GM21390 (cell line): ENCODE measurements around the gene TMEM135.
A peak's percentile ranks its signal among the peaks of the same experiment; 100 is the strongest.

Source experiments
- ATAC-seq: cut with Tn5 transposase; IDR thresholded peaks from one replicate; pipeline ENCODE4 v1.9.1; 2021; ENCODE audit not compliant: unreplicated experiment

The TMEM135 gene

DNA sequence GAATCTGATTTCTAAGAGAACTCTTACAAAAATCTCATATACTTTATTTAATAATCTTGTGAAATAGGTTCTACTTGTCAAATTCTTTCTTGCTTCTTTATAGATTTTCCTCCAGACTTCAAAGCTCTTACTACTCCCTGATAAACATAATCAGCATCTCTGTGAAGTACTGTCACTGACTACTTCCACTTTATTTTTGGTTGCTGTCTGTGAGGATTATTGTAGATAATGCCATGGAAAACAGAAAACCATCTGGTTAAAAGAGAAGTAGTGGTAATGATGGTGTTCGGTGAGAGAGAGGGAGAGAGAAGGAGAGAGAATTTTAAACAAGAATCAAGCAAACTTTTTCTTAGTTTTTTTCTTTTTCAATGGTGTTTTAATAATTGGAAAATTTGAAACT lies 152.3 kb downstream of the TMEM135 start:
- no peak for ATAC-seq

DNA sequence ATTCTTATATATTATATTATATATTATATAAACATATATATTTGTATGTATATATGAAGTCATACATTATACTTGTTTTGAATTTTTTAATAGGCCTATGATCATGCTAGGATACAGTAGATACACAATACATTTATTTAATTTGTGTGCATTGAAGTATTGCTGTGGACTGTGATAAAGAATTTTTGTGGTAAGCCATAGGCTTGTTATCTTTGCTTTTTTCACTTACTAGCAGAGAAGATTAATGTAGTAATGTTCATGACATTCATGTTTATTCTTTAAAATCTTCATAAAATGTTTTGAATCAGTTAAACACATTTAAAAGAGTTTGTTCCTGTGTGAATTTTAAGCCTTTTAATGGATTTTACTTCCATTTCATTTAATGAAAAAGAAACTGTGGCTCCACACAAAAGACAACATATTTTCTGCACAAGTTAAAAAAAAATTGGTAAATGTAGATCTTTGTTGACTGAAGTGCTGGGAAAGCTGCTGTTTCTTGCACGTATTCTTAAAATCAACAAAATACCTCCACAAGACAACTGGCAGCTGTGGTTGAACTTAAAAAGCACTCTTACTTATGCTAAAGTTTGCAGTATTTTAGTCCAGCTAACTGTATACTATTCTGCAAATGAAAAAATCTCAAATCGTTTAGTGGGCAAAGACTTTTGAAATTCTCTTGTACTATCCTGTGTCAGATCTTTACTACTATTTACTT lies 156.2 kb downstream of the TMEM135 start:
- no peak for ATAC-seq

DNA sequence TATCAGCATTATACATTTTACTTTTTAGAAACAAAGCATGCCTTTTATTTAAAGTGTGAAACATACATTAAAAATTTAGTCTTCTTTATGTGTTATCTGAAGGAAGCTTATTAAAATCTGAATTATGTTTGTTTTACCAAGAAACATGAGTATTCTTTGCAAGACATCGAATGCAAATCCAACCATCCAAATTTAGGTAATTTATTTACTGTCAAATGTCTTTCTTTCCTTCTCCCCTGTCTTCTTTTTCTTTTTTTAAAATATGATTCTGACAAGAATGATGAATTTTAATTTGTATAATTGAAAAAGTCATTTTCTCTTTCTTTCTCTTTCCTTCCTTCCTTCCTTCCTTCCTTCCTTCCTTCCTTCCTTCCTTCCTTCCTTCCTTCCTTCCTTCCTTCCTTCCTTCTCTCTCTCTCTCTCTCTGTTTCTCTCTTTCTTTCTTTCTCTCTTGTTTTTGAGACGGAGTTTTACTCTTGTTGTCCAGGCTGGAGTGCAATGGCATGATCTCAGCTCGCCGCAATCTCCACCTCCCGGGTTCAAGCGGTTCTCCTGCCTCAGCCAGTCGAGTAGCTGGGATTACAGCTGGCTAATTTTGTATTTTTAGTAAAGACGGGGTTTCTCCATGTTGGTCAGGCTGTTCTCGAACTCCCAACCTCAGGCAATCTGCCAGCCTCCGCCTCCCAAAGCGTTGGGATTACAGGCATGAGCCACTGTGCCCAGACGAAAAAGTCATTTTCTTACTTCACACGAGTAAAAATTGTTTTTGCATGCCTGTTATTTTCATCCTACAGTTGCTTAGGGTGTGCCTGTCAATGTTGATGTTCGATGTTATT lies 157.5 kb downstream of the TMEM135 start:
- ATAC-seq: no peak

DNA sequence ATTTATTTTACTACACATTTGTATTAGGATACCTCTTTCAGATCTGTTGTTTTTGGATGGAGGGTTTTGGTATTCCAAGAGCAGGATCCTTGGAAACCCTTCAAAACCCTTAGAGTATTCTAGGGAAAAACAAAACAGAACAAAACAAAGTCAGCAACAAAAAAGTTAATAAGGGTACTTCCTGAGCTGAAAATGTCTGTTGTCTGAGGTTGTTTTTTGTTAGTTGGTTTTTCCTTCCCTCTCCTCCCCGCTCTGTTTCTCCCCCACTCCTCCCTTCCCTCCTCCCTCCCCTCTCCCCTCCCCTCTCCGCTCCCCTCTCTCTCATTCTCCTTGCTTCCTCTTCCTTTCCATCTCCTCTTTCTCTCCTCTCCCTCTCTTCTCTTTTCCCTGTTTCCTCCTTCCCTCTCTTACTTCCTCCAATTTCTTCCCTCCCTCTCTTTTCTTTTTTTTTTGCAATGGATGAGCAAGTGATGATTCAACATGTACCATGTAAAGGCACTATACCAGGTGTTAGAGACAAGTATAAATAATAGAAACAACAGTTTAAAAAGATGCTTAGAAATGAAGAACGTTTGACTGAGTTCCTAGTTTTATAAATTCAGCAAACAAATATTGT lies 160.6 kb downstream of the TMEM135 start:
- ATAC-seq: no peak

DNA sequence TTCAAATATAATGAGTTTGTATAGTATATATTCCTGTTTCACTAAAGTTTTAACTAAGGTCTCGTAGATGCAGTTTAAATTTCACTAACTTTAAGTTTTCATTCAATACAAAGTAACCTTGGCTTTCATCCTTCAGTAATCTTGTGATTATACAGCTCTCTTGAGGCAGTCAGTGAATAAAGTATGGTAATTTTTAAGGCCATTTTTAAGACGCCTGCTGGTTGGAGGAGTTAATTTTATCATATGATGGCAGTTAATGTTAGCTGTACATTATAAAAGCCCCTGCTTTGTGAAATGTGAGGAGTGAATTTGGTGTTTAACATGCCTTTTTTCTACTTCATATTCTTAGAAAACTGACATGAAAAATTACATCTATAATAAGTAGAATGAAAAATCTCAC lies 163.6 kb downstream of the TMEM135 start:
- no peak for ATAC-seq

DNA sequence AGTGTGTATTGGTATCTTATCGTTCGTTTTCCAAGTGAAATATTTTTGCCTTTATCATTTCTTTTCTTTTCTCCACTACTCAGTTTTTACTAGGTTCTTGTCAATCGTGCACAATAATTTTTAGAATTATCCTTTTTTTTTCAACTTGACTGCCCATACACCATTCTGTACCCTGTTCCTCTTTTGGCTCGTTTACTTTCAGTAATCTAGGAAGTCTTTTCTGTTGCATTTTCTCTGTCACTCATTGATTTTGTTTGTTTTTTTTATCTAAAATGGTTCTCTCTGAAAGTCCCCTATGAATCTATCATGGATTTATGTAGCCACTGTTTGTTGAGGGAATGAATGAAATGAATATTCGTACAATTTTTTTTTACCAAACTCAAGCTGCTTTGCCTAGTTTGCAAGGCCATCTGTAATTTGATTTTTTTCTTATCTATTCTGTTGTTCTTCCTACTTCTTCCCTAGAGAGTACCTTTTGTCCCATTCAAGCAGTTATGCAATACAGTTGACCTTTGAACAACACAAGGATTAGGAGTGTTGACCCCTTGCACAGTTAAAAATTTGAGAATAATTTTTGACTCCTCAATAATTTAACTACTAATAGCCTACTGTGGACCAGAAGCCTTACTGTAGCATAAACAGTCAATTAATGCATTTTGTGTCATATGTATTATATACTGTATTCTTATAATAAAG lies 166.3 kb downstream of the TMEM135 start:
- ATAC-seq: no peak

DNA sequence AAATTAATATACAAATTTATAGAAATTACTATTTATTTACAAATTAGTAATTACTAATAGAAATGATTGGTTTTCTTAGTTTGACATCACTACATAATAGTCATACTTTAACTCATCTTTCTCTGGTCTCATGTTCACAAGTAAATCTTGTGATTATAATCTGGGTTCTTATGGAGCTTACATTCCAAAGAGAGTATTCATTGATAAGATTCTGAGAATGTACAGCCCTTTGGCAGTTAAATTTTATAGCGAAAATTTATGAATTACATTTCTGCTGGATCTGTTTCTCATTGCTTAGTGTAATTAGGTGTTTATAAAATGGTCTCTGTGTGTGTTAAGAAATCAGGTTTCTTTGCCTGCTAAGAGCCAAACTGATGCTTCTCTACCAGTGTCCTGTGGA lies 175.2 kb downstream of the TMEM135 start:
- ATAC-seq: no peak

DNA sequence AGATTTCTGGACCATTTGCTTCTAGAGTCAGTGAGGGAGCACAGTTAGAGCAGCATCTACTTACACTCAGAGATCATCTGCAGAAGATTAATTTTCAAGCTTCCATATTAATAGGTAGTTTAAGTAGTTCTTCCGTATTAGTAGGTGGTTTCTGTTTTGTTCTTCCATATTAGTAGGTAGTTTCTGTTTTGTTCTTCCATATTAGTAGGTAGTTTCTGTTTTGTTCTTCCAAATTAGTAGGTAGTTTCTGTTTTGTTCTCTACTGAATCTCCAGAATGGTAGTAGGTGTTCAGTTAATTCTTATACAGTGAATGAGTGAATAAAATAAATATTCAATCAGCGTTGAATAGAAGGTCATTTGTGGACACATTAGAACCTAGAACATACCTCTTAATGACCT lies 175.7 kb downstream of the TMEM135 start:
- peak; percentile 67 for ATAC-seq

DNA sequence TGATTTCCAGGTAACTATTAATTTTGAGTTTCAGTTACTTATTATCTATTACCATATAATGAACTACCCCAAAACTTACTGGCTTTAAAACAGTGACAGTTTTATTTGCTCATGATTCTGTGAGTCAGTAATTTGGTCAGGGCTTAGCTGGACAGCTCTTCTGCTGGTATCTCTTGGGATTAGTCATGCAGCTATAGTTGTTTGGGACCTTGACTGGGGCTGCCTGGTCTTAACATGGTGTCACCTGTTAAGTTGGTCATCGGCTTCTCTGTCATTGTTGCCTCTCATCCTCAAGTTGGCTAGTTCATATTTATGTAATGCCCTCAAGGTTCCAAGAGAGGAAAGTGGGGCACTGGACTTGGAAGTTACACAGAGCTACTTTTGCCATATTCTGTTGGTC lies 177.5 kb downstream of the TMEM135 start:
- no peak for ATAC-seq

DNA sequence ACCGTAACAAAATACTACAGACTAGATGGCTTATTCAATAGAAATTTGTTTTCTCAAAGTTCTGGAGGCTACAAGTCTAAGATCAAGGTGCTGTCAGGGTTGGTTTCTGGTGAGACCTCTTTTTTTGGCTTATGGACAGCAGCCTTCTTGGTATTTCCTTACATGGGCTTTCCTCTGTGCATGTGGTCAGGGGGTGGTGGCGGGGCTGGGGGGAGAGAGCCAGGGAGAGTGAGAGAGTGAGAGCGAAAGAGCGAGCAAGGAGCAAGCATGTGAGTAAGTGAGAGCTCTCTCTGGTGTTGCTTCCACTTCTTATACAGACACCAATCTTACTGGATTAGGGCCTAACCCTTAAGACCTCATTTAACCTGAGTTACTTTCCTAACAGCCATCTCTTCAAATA lies 181.5 kb downstream of the TMEM135 start:
- ATAC-seq: no peak

DNA sequence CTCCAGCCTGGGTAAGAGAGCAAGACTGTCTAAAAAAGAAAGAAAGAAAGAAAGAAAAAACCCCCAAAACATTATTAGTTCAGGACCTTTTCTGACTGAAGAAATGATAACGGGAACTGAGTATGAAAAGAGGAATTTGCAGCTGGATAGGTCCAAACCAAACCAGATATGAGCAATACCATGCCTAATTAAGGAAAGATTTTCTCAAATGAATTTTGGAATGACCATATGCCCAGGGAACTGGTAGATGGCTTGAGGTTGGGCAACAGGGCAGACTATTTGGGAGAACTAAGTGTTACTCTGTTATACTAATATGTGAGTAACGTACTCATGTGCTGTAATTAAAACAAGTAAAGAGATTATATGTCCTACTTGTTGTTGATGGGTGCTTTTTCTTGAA lies 186.1 kb downstream of the TMEM135 start:
- ATAC-seq: no peak

DNA sequence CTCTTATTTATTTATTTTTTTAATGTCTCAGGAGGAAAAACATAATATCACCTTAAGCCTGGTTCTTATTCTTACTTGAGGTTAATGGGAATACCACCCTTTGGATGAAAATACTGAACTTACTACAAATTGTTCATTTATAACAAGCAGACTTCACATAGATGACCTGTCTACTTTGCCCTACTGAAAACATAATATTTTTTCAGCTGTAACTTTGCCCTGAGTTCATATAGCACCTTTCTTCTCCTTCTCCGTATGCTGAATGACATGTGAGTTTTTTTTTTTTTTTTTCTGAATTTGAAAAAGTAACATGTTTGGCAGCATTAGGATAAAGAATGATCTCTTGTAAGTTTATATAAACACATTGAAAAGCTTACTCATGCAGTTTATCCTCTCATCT lies 186.8 kb downstream of the TMEM135 start:
- ATAC-seq: no peak

DNA sequence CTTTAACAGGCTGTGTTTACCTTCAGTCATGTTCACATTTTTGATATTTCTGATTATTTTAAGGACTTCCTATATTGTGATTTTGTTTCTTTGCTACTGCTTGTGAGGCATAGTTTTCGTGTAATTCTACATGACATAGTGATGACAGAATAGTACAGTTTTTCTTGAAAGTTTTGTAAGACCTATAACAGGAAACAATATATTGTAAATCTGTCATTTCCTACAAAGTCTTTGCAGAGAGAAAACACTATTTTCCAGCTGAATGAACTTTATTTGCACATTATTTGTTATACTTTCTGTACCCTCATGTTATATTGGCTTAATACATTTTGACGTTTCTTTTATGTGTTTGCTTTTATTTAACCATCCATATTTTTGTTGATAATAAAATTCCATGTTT lies 191.1 kb downstream of the TMEM135 start:
- ATAC-seq: no peak

DNA sequence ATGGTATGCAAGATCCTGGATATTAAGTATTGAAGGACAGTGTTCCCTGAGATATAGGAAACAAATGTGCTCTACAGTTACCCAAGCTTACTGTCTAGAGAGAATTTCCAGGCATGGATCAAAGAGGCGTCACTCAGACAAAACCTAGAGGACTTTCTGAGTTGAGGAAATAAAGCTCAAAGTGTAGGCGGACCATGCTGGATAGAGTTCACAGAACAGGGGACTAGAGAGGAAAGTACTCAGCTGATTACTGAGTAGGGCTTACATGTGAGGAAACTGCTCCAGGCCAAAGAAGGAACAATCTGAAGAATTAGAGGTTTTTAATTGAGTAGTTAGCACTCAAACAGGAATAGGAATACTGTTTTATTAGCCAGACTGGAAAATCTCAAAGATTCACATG lies 193.3 kb downstream of the TMEM135 start:
- ATAC-seq: no peak

DNA sequence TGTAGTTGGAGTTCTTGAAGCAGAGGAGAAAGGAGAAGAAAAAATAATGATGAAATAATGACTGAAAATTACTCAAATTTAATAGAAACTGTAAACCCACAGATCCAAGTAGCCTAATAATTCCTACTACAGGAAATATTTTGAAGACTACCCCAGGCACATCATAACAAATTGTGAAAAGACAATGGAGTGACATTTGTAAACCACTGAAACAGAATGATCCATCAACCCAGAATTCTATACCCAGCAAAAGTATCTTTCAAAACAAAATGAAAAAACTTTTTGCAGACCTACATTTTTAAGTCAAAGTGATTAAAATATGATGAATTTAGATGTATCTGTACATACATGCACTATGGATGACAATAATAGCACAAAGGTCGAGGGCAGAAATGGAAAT lies 194.6 kb downstream of the TMEM135 start:
- no peak for ATAC-seq

DNA sequence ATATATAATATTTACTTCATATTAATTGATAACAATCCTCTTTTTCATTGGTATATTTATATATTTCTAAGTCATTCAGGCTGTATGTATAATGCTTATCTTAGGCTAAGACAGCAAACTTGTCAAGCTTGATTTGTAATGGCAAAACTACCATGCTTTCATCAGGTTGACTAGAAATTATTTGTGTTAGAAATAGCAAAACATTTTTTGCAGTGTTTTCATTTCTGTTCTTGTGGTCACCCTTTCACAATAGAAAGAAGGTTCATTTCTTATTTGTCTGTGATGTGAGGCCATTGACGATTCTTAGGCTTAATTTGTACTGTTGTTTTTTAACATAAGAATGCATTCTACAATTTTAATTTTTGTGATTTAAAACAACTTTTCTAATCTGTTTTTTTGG lies 197.6 kb downstream of the TMEM135 start:
- ATAC-seq: no peak

DNA sequence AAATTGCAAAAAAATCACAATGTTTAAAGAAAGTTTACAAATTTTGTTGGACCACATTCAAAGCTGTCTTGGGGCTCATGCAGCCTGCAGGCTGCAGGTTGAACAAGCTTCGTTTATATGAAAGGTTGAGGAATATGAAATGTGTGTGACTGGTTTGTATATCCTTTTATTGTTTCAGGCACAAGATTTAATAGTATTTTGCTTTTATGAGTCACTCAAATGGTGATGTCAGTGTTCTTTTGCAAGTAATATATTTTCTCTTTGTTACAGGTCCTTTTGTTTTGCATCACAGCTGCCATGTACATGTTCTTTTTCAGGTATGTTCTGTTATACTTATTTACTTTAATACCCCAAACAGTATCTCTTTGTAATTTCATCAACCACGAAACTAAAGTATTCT lies 198.6 kb downstream of the TMEM135 start:
- no peak for ATAC-seq

DNA sequence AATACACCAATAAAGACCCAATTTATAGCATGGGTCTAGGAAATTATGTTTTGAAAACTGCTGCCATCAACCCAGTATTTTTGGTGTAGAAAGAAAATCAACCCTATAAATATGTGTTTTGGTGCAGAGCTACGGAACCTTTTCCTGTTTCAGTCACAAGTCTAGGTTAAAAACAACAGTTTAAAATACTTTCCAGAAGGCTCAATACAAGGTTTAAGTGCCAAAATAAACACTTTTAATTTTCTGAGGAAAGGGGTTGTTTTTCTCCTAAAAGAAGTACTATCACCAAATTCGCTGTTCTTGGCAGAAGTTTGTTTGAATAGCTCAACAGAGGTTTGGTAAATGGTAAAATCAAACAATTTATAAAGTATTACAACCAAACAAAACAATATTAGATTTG lies 201.3 kb downstream of the TMEM135 start:
- no peak for ATAC-seq

DNA sequence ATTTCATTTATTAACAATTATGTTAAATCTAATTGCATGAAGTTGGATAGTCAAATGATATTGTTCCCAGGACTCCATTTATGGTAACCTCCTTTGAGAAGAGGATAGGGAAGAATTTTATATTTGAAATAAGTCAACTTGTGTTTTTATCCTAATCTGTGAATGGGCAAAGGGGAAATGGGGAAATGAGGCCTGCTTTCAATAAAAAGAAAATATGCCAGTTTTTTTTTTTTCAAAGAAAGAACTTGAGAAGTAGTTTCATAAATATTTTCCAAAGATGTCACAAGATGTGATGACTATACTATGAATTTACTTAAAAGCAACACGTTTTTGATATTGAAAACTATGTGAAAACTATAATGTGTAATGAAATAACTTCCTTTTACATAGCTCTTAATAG lies 201.8 kb downstream of the TMEM135 start:
- no peak for ATAC-seq

DNA sequence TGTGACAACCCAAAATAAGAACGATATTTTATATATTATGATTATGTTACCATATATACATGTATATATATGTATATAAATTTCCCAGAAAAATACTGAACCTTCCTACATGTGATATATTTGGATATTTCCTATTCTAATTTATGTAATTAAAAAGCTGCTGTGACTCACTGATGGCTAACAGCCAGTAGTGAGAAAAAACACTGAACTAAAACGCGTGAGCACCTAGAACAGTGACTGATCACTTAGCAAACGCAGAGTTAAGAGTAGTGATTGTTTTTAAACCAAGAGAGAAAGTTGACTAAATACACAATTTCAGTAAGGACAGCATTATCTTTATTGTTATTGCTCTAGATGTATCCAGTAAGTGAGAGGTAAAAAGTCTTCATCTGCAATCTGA lies 213.8 kb downstream of the TMEM135 start:
- no peak for ATAC-seq

DNA sequence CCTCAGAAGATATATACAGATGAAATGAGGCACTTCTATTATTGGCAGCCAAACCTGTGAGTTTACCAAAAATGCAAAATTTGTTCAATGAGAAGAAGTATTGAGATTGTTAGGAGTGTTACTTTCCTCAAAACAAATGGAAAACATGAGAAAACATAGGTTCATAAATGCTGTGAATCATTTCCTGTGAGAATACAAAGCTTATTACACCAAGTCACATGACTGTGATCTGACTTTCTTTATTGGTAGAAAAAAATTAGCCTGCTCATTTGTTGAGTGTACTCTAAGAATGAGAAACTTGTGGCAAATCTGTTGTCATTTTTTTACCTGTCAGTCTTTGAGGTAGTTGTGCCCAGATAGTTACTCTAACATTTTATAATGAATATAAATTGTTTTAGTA lies 215.1 kb downstream of the TMEM135 start:
- ATAC-seq: no peak

DNA sequence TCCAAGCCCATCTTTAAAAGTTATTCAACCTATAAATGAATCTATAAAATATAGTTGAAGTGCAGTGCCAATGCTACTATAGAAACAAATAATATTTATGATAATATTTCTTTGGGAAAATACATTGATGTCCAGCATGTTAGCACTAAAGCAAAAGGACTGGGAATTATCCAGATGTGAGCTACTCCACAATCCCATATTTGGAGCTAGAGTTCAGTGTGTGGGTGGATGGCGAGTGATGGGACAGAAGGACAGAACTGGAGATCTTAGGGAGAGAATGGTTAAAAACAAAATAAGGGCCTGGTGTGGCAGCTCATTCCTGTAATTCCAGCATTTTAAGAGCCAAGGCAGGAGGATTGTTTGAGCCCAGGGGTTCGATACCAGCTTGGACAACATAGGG lies 216.8 kb downstream of the TMEM135 start:
- no peak for ATAC-seq
